RWPE2 (cell line): ENCODE results near the gene IVL.
A peak's percentile ranks its signal among the peaks of the same experiment; 100 is the strongest.

Source experiments
- ATAC-seq: fragments of 200-7000 bp; cut with Tn5 transposase; 3 replicates; pipeline ENCODE4 v1.9.1; 2021; ENCODE audit warnings: low read depth
- DNase-seq: peaks from one replicate; pipeline ENCODE4 v3.0.0-alpha.2; 2020; ENCODE audit warnings: low spot score
- H3K27ac ChIP-seq: fragments of 450-650 bp; 2 replicates; pipeline ENCODE4 v1.5.1; 2017; ENCODE audit warnings: mild to moderate bottlenecking; ENCODE audit not compliant: poor library complexity, severe bottlenecking
- H3K27me3 ChIP-seq: fragments of 250-450 bp; sonication (Bioruptor Pico); 2 replicates; pipeline ENCODE4 v1.5.1; 2021; ENCODE audit warnings: mild to moderate bottlenecking, moderate library complexity; ENCODE audit not compliant: insufficient read depth, poor library complexity, severe bottlenecking
- H3K36me3 ChIP-seq: fragments of 250-450 bp; sonication (Bioruptor Pico); 2 replicates; pipeline ENCODE4 v1.5.1; 2020; ENCODE audit warnings: low read depth, mild to moderate bottlenecking, moderate library complexity
- H3K4me1 ChIP-seq: fragments of 250-450 bp; sonication (Bioruptor Pico); 2 replicates; pipeline ENCODE4 v1.5.1; 2021; ENCODE audit warnings: mild to moderate bottlenecking, moderate library complexity; ENCODE audit not compliant: insufficient read depth, poor library complexity, severe bottlenecking
- H3K4me3 ChIP-seq: fragments of 250-450 bp; sonication (Bioruptor Pico); 2 replicates; pipeline ENCODE4 v1.5.1; 2021; ENCODE audit warnings: mild to moderate bottlenecking, moderate library complexity; ENCODE audit not compliant: severe bottlenecking
- H3K9me3 ChIP-seq: fragments of 250-450 bp; sonication (Bioruptor Pico); 2 replicates; pipeline ENCODE4 v1.5.1; 2021; ENCODE audit warnings: mild to moderate bottlenecking, moderate library complexity; ENCODE audit not compliant: severe bottlenecking
- CTCF ChIP-seq: fragments of 450-650 bp; IDR thresholded peaks from one replicate; pipeline ENCODE4 v1.5.1; 2017; ENCODE audit warnings: mild to moderate bottlenecking, moderate library complexity; ENCODE audit not compliant: poor library complexity, severe bottlenecking

Gene IVL

DNA sequence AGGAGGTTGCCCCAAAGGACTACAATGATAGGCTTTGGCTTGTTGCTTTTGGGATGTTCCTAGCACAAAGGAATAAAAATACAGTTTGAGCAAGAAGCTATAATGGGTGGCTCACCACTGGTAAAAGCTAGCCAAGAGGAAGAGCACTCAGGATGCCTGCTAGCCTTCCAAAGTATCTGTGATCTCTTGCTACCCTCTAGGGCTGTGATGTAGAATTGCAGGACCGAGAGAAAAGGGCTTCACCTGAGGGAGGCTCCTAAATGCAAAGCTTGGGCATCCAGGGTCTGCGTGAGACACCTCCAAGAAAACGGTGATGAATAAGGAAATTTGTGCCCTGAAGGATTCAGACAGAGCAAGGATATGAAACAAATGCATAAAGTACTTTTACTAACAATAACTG is 17.7 kb downstream of the IVL start:
- Histone ChIP-seq H3K36me3 (no peaks in the 10 kb centered on the region), H3K4me1 (peaks cover 3% of the 10 kb centered on the region), H3K4me3 (no peak overlapping the region), H3K27me3 (no peaks in the 10 kb centered on the region), H3K9me3 (no peaks in the 10 kb centered on the region), H3K27ac (no peak overlapping the region)
- no peak for DNase-seq
- ATAC-seq, result peak; percentile 76
- TF ChIP-seq CTCF, result peak; percentile 72

- Histone ChIP-seq H3K9me3 (no peaks in the 10 kb centered on the region), H3K4me1 (peaks cover 15% of the 10 kb centered on the region), H3K27me3 (no peaks in the 10 kb centered on the region), H3K4me3 (no peak overlapping the region), H3K27ac (no peak overlapping the region), H3K36me3 (no peaks in the 10 kb centered on the region)
- DNase-seq (no peak), ATAC-seq (peak; percentile 63)
- TF ChIP-seq CTCF, result no peak
Observed at GRCh38 chr1:152928671-152929070, 20.3 kb downstream of the IVL start.

GRCh38 chr1:152932170-152932811 is 23.9 kb downstream of the IVL start:
- Histone ChIP-seq H3K27ac (peak overlapping the region; percentile 1), H3K4me3 (no peak overlapping the region)

GRCh38 chr1:152933196-152933595 is 24.9 kb downstream of the IVL start:
- no peak overlapping the region for H3K4me3 ChIP-seq

More at GRCh38 chr1:152932170-152932811, 23.9 kb downstream of the IVL start:
- H3K36me3 ChIP-seq, result no peaks in the 10 kb centered on the region
- no peaks in the 10 kb centered on the region for H3K27me3 ChIP-seq
- no peak for TF ChIP-seq CTCF
- DNase-seq (no peak), ATAC-seq (peak; percentile 80)
- no peaks in the 10 kb centered on the region for H3K9me3 ChIP-seq
- peaks cover 15% of the 10 kb centered on the region for H3K4me1 ChIP-seq

More at GRCh38 chr1:152933196-152933595, 24.9 kb downstream of the IVL start:
- Histone ChIP-seq H3K9me3 (no peaks in the 10 kb centered on the region), H3K36me3 (no peaks in the 10 kb centered on the region), H3K4me1 (peaks cover 15% of the 10 kb centered on the region), H3K27ac (peak overlapping the region; percentile 1), H3K27me3 (no peaks in the 10 kb centered on the region)
- ATAC-seq, result 0 out of 3 replicates have a peak, but pooled peaks have one; percentile 14
- no peak for DNase-seq
- TF ChIP-seq CTCF, result no peak
